HG03064 (cell line): ENCODE results near the gene ACSS1.

Experiments
- ATAC-seq: cut with Tn5 transposase; IDR thresholded peaks from one replicate; pipeline ENCODE4 v1.9.1; 2021; ENCODE audit warnings: low read depth; ENCODE audit not compliant: unreplicated experiment

ACSS1 gene

DNA sequence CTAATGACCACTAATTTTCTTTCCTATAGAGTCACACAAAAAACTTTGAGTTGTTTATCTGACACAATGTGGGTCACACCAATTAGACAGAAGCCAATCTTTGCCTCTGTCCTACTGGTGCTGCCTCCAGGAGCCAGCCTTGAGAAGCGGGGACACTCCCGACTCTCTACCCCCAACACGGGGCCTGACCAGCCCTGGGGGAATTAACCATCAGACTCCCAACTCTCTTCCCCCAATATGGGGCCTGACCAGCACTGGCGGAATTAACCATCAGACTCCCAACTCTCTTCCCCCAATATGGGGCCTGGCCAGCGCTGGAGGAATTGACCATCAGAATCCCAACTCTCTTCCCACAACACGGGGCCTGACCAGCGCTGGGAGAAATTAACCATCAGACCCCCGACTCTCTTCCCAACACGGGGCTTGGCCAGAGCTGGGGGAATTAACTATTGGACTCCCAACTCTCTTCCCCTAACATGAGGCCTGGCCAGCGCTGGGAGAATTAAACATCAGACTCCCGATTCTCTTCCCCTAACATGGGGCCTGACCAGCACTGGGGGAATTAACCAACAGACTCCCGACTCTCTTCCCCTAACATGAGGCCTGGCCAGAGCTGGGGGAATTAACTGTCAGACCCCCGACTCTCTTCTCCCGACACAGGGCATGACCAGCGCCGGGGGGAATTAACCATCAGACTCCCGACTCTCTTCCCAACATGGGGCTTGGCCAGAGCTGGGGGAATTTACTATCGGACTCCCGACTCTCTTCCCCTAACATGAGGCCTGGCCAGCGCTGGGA is 96.4 kb downstream of the ACSS1 start:
- ATAC-seq, result no peak

DNA sequence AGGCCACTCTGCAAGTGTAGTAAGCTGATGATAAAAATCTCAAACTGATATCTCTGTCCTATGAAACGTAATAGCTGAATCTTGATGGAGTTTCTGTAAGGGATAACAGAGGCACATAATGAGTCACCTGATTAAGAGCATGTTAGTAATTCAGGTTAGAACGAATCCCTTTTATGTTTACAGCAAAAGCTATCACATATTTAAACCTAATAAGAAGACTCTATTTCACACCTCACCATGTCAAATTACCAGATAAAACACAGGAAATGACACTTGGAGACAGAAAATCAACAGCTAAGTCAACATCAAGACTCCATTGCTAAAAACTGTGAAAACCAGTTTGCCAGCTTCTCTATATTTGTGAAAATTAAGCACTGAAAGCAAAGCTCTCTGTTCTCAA is 97.1 kb downstream of the ACSS1 start:
- no peak for ATAC-seq

DNA sequence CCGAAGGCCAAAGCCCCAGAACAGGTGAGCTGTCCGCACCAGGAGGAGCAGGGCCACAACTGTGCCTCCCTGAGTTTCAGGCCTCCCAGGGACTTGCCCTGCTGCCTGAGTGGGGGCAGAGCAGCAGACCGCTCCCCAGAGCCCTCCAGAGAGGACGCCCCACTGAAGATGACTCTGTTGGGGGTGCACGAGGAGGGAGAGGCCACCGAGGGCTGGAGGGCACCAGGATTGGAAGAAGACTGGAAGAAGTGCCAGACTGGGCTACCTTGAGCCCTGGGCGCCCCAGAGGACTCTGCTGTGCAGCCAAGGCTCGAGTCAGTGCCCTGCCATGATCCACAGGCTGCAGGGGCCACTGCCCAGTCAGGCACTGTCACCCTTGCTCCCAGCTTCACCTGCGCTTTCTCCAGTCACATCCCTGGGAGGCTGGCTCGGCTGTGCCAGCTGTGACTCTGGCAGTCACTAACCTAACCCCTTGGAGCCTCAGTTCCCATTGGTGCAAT is 97.6 kb downstream of the ACSS1 start:
- no peak for ATAC-seq

DNA sequence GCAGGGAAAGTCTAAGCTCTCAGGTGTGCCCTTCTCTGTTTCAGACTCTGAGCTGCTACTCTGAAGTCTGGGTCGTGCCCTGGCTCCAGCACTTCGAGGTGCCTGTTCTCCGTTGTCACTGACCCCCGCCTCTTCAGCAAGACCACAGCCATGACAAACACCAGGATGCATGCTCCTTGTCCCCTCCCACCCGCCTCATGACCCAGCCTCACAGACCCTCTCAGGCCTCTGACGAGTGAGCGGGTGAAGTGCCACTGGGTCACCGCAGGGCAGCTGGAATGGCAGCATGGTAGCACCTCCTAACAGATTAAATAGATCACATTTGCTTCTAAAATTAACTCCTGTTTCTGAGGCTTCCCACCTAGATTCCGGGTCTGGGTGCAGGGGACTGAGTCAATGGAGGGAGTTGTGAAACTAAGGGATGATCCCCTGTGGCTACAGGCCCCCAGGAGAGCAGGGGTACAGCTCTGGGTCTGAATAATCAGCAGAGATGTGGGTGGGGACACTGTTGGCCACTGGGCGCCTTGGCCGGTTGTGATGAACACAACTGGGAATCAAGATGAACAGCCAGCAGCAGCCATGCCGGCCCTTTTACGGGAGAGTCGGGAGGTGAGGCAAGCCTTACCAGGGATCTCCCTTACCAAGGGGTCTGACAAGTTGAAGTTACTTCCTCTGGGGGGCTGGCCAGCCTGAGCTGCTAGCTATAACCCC is 98.2 kb downstream of the ACSS1 start:
- no peak for ATAC-seq

DNA sequence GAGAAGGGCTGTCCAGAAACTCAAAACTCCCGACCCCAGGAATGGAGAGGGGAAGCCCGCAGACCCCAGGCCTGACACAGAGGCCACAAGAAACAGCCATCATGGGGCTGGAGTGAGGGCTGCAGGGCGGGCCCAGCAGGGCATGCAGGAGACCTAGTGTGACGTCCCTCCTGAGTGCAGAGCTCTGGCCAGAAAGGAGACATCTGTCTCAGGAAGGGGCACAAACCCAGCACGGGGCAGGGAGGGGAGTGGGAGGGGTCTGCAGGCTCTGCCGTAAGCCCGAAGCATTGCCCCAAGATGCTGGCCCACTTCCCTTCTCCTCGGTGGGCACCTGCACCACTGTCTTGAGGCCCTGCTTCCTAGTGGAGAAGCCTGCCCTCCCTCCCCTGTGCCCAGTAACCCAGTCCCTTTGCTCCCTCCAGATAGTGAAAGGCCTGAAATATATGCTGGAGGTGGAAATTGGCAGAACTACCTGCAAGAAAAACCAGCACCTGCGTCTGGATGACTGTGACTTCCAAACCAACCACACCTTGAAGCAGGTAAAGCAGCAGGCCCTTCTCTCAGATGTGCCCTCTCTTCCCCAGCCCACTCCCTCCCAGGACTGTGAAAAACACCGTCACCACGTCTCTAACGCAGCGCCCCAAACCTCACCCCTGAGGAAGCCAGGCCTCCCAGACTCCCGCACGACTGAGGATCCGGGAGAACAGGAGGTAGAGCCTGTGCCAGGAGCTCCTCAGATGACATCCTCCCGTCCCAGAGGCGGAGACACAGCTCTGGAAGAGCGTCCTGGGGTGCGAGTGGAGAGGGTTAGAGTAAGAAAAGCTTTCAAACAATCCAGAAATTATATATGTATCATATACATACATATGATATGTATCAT is 99.2 kb downstream of the ACSS1 start:
- ATAC-seq, result no peak

DNA sequence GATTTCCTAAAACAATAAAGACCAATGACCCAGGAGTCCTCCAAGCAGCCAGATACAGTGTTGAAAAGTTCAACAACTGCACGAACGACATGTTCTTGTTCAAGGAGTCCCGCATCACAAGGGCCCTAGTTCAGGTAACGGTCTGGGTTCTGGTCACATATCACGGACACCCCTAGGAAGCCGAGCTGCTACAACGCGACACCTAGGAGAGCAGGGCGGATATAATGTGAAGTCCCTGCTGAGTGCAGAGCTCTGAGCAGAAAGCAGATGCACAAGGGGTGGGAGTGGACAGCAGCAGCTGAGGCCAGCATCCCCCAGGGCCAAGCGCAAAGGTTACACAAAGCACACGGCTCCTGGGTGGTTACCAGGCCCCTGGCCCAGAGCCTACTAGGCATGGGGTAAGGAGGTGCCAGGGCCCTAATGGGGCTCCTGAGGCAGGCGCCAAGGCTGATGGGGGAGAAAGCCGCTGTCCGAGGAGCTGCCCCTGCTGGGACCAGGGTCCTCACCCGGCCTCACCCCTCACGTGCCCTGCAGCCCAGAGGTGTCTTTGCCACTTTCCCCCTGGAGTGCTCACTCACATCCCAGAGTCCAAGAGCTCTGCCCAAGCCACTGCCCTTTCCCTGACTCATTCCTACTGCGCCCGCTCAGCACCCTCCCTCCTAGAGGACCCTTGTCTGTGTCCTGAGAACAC is 100.5 kb downstream of the ACSS1 start:
- no peak for ATAC-seq
